Measurements from ENCODE around the gene SKOR2.

The SKOR2 gene

GRCh38 chr18:47247416-47248114 lies 3.9 kb downstream of the SKOR2 start:
- TF ChIP-seq BACH2 (CRISPR knock-in tag; IDR thresholded peaks at IDR 0.05; ENCODE audit: borderline replicate concordance) = no peak
- no peak for TF ChIP-seq CSDC2 (CRISPR knock-in tag; IDR thresholded peaks at IDR 0.05)
- TF ChIP-seq CREB5 (CRISPR knock-in tag; IDR thresholded peaks at IDR 0.05; ENCODE audit: low read depth) = no peak
- TF ChIP-seq ZNF565 (CRISPR knock-in tag; conservative IDR thresholded peaks at IDR 0.05; ENCODE audit: low read depth) = no peak
- no peak for TF ChIP-seq ZNF8 (CRISPR knock-in tag; IDR thresholded peaks at IDR 0.05)
- no peak for TF ChIP-seq TOX (CRISPR knock-in tag; IDR thresholded peaks at IDR 0.05; ENCODE audit: borderline replicate concordance)
- peak; percentile 76 for ATAC-seq

GRCh38 chr18:47247036-47247415 lies 4.4 kb downstream of the SKOR2 start:
- no peak for ATAC-seq
- no peak for TF ChIP-seq POU6F1 (CRISPR knock-in tag; IDR thresholded peaks at IDR 0.05; ENCODE audit: borderline replicate concordance, low read depth)
- TF ChIP-seq PATZ1 (CRISPR knock-in tag; IDR thresholded peaks at IDR 0.05; ENCODE audit: borderline replicate concordance) = no peak
- no peak for TF ChIP-seq CREB5 (CRISPR knock-in tag; IDR thresholded peaks at IDR 0.05; ENCODE audit: low read depth)
- no peak for TF ChIP-seq ZNF565 (CRISPR knock-in tag; conservative IDR thresholded peaks at IDR 0.05; ENCODE audit: low read depth)
- TF ChIP-seq ZNF8 (CRISPR knock-in tag; IDR thresholded peaks at IDR 0.05) = no peak
- TF ChIP-seq ZC3H10 (CRISPR knock-in tag; IDR thresholded peaks at IDR 0.05) = no peak
- no peak for TF ChIP-seq RARB (CRISPR knock-in tag; IDR thresholded peaks at IDR 0.05)

- no peak for ATAC-seq
- TF ChIP-seq ZFP3 (CRISPR knock-in tag; IDR thresholded peaks at IDR 0.05) (no peak), OSR1 (CRISPR knock-in tag; IDR thresholded peaks at IDR 0.05) (no peak), BACH2 (CRISPR knock-in tag; IDR thresholded peaks at IDR 0.05; ENCODE audit: borderline replicate concordance) (no peak), ZNF70 (CRISPR knock-in tag; IDR thresholded peaks at IDR 0.05) (no peak), SNAI2 (CRISPR knock-in tag; IDR thresholded peaks at IDR 0.05) (no peak), PPARA (CRISPR knock-in tag; IDR thresholded peaks at IDR 0.05; ENCODE audit: borderline replicate concordance) (no peak), RARB (CRISPR knock-in tag; IDR thresholded peaks at IDR 0.05) (no peak), POU6F1 (CRISPR knock-in tag; IDR thresholded peaks at IDR 0.05; ENCODE audit: borderline replicate concordance, low read depth) (no peak), ZC3H10 (CRISPR knock-in tag; IDR thresholded peaks at IDR 0.05) (no peak)
Measured at GRCh38 chr18:47246027-47246971, 5.2 kb downstream of the SKOR2 start.

GRCh38 chr18:47244086-47244485 lies 7.4 kb downstream of the SKOR2 start:
- ATAC-seq = no peak

More at GRCh38 chr18:47244086-47244485, 7.4 kb downstream of the SKOR2 start:
- TF ChIP-seq ESRRG (CRISPR knock-in tag; IDR thresholded peaks at IDR 0.05) = no peak
- TF ChIP-seq ZNF565 (CRISPR knock-in tag; conservative IDR thresholded peaks at IDR 0.05; ENCODE audit: low read depth) = no peak
- TF ChIP-seq GLIS3 (CRISPR knock-in tag; IDR thresholded peaks at IDR 0.05) = no peak
- no peak for TF ChIP-seq BACH2 (CRISPR knock-in tag; IDR thresholded peaks at IDR 0.05; ENCODE audit: borderline replicate concordance)
- no peak for TF ChIP-seq ZFP30 (CRISPR knock-in tag; IDR thresholded peaks at IDR 0.05)
- TF ChIP-seq POU6F1 (CRISPR knock-in tag; IDR thresholded peaks at IDR 0.05; ENCODE audit: borderline replicate concordance, low read depth) = no peak
- no peak for TF ChIP-seq RARB (CRISPR knock-in tag; IDR thresholded peaks at IDR 0.05)

All from SK-N-SH treated with all-trans-retinoic acid at 6 μM for 48 hours (cell line).